ENCODE data around the gene SIRPA. TPM values are rescaled to one million over a fixed set of nuclear protein-coding genes. Genes with fewer than 3 reads are reported as not detected.

Gene SIRPA
- total RNA-seq, 4 donors from 2014 or later = 11.5 to 34.6 (median 20.2) TPM

DNA sequence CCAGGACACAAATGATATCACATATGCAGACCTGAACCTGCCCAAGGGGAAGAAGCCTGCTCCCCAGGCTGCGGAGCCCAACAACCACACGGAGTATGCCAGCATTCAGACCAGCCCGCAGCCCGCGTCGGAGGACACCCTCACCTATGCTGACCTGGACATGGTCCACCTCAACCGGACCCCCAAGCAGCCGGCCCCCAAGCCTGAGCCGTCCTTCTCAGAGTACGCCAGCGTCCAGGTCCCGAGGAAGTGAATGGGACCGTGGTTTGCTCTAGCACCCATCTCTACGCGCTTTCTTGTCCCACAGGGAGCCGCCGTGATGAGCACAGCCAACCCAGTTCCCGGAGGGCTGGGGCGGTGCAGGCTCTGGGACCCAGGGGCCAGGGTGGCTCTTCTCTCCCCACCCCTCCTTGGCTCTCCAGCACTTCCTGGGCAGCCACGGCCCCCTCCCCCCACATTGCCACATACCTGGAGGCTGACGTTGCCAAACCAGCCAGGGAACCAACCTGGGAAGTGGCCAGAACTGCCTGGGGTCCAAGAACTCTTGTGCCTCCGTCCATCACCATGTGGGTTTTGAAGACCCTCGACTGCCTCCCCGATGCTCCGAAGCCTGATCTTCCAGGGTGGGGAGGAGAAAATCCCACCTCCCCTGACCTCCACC is 42.2 kb downstream of the SIRPA start:
- peaks cover 0 to 4% of the 10 kb centered on the region in 2 donors for H3K4me1 ChIP-seq
- no peak overlapping the region for H3K27ac ChIP-seq
- DNase-seq = no peak
- no peak for TF ChIP-seq POLR2A (IDR thresholded peaks at IDR 0.05)
- TF ChIP-seq, protein P1, sequence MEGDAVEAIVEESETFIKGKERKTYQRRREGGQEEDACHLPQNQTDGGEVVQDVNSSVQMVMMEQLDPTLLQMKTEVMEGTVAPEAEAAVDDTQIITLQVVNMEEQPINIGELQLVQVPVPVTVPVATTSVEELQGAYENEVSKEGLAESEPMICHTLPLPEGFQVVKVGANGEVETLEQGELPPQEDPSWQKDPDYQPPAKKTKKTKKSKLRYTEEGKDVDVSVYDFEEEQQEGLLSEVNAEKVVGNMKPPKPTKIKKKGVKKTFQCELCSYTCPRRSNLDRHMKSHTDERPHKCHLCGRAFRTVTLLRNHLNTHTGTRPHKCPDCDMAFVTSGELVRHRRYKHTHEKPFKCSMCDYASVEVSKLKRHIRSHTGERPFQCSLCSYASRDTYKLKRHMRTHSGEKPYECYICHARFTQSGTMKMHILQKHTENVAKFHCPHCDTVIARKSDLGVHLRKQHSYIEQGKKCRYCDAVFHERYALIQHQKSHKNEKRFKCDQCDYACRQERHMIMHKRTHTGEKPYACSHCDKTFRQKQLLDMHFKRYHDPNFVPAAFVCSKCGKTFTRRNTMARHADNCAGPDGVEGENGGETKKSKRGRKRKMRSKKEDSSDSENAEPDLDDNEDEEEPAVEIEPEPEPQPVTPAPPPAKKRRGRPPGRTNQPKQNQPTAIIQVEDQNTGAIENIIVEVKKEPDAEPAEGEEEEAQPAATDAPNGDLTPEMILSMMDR (IDR thresholded peaks at IDR 0.05) = no peak
- H3K9me3 ChIP-seq = no peaks in the 10 kb centered on the region
- no peaks in the 10 kb centered on the region for H3K27me3 ChIP-seq
- H3K4me3 ChIP-seq = no peak overlapping the region
- intact Hi-C loops (cut with DNase I; ENCODE audit: low total_unique reads) = no loop called here
- no peaks in the 10 kb centered on the region for H3K36me3 ChIP-seq

DNA sequence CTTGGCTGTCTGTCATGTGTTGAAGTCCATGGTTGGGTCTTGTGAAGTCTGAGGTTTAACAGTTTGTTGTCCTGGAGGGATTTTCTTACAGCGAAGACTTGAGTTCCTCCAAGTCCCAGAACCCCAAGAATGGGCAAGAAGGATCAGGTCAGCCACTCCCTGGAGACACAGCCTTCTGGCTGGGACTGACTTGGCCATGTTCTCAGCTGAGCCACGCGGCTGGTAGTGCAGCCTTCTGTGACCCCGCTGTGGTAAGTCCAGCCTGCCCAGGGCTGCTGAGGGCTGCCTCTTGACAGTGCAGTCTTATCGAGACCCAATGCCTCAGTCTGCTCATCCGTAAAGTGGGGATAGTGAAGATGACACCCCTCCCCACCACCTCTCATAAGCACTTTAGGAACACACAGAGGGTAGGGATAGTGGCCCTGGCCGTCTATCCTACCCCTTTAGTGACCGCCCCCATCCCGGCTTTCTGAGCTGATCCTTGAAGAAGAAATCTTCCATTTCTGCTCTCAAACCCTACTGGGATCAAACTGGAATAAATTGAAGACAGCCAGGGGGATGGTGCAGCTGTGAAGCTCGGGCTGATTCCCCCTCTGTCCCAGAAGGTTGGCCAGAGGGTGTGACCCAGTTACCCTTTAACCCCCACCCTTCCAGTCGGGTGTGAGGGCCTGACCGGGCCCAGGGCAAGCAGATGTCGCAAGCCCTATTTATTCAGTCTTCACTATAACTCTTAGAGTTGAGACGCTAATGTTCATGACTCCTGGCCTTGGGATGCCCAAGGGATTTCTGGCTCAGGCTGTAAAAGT is 43.5 kb downstream of the SIRPA start:
- intact Hi-C loops (cut with DNase I; ENCODE audit: low total_unique reads) = no loop called here
- TF ChIP-seq, protein P1 (IDR thresholded peaks at IDR 0.05) = no peak
- no peak for TF ChIP-seq POLR2A (IDR thresholded peaks at IDR 0.05)
- no peaks in the 10 kb centered on the region for H3K36me3 ChIP-seq
- no peak overlapping the region for H3K27ac ChIP-seq
- H3K9me3 ChIP-seq = no peaks in the 10 kb centered on the region
- H3K27me3 ChIP-seq = no peaks in the 10 kb centered on the region
- DNase-seq = no peak
- no peak overlapping the region for H3K4me3 ChIP-seq
- H3K4me1 ChIP-seq = peaks cover 0 to under 1% of the 10 kb centered on the region in 2 donors

DNA sequence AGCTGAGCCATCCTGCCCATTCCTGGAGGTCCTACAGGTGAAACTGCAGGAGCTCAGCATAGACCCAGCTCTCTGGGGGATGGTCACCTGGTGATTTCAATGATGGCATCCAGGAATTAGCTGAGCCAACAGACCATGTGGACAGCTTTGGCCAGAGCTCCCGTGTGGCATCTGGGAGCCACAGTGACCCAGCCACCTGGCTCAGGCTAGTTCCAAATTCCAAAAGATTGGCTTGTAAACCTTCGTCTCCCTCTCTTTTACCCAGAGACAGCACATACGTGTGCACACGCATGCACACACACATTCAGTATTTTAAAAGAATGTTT is 44.0 kb downstream of the SIRPA start:
- H3K27ac ChIP-seq = no peak overlapping the region
- H3K27me3 ChIP-seq = no peaks in the 10 kb centered on the region
- no peak overlapping the region for H3K4me3 ChIP-seq
- intact Hi-C loops (cut with DNase I; ENCODE audit: low total_unique reads) = no loop called here
- H3K36me3 ChIP-seq = no peaks in the 10 kb centered on the region
- TF ChIP-seq, protein P1 (IDR thresholded peaks at IDR 0.05) = no peak
- no peak for TF ChIP-seq POLR2A (IDR thresholded peaks at IDR 0.05)
- DNase-seq = no peak
- H3K4me1 ChIP-seq = no peaks in the 10 kb centered on the region
- no peaks in the 10 kb centered on the region for H3K9me3 ChIP-seq

DNA sequence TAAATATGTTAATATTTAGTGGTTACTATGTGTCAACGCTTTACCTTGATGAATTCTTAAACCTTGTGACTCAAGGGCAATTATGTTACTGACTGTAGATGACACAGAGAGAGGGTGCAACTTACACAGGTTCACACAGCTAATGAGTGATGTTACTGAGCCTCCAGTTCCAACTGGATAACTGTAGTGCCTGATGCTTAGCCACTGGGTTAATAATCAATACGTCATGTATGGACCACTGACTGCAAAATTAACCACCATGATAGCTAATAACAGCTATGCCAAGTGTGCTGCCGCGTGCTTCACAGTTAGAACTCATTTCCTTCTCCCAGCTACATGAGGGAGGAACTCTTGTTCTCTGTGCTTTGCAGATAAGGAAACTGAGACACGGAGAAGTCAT is 45.4 kb downstream of the SIRPA start:
- H3K36me3 ChIP-seq = no peaks in the 10 kb centered on the region
- H3K27ac ChIP-seq = no peak overlapping the region

DNA sequence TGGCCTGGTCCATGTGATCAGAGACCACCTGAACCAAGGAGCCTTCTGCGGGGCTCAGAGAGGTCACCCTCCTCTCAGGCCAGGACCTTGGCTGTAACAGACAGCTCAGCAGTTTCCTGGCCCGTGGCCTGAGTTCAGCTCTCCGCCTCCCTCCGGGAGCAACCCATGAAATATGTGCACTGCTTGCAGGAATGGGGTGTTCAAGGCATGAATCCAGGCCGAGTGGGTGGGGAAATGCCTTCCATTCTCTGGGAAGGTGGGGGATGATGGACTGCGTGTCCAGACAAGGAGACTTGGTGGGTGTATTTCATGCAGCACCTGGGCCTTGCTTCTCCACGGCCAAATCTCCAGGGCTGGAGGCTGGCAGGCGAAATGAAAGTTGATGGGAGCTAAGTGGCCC is 46.0 kb downstream of the SIRPA start:
- H3K27ac ChIP-seq = no peak overlapping the region
- TF ChIP-seq, protein P1 (IDR thresholded peaks at IDR 0.05) = no peak
- TF ChIP-seq POLR2A (IDR thresholded peaks at IDR 0.05) = no peak
- H3K36me3 ChIP-seq = no peaks in the 10 kb centered on the region
- intact Hi-C loops (cut with DNase I; ENCODE audit: low total_unique reads) = no loop called here
- no peaks in the 10 kb centered on the region for H3K27me3 ChIP-seq
- no peak overlapping the region for H3K4me3 ChIP-seq
- no peaks in the 10 kb centered on the region for H3K9me3 ChIP-seq
- DNase-seq = peak in 1 of 2 donors; percentile 46
- H3K4me1 ChIP-seq = no peaks in the 10 kb centered on the region

More for the DNA sequence above, 45.4 kb downstream of the SIRPA start:
- no peak overlapping the region for H3K4me3 ChIP-seq
- H3K9me3 ChIP-seq = no peaks in the 10 kb centered on the region
- H3K27me3 ChIP-seq = no peaks in the 10 kb centered on the region
- TF ChIP-seq, protein P1 (IDR thresholded peaks at IDR 0.05) = no peak
- TF ChIP-seq POLR2A (IDR thresholded peaks at IDR 0.05) = no peak
- DNase-seq = no peak
- no peaks in the 10 kb centered on the region for H3K4me1 ChIP-seq
- intact Hi-C loops (cut with DNase I; ENCODE audit: low total_unique reads) = no loop called here
